Fibroblast of peridontal ligament (primary cell): Measurements from ENCODE around the gene CMTM8.

ENCODE experiments used
- DNase-seq: peaks from one replicate; pipeline ENCODE4 v3.0.0-alpha.2; 2010; ENCODE audit errors: extremely low read depth

The CMTM8 gene

GRCh38 chr3:32335365-32336112 is 97.1 kb downstream of the CMTM8 start:
- no peak for DNase-seq

GRCh38 chr3:32336113-32336498 is 97.6 kb downstream of the CMTM8 start:
- DNase-seq, result no peak

GRCh38 chr3:32337505-32337904 is 99.0 kb downstream of the CMTM8 start:
- no peak for DNase-seq

GRCh38 chr3:32340039-32340438 is 101.6 kb downstream of the CMTM8 start:
- peak; percentile 43 for DNase-seq

GRCh38 chr3:32340611-32341365 is 102.3 kb downstream of the CMTM8 start:
- DNase-seq, result no peak

GRCh38 chr3:32347343-32348125 is 109.1 kb downstream of the CMTM8 start:
- DNase-seq, result no peak

GRCh38 chr3:32349184-32349583 is 110.7 kb downstream of the CMTM8 start:
- no peak for DNase-seq

GRCh38 chr3:32352563-32352962 is 114.1 kb downstream of the CMTM8 start:
- DNase-seq, result no peak

GRCh38 chr3:32353351-32353750 is 114.9 kb downstream of the CMTM8 start:
- DNase-seq, result no peak

- DNase-seq, result no peak
These were observed 115.9 kb downstream of the CMTM8 start for GRCh38 chr3:32354362-32354778.

- no peak for DNase-seq
These were observed 117.3 kb downstream of the CMTM8 start for GRCh38 chr3:32355751-32356291.

- no peak for DNase-seq
These were observed 121.4 kb downstream of the CMTM8 start for GRCh38 chr3:32359766-32360492.

GRCh38 chr3:32360493-32360827 is 122.0 kb downstream of the CMTM8 start:
- no peak for DNase-seq

GRCh38 chr3:32366638-32367397 is 128.3 kb downstream of the CMTM8 start:
- no peak for DNase-seq

- no peak for DNase-seq
These were observed 129.0 kb downstream of the CMTM8 start for GRCh38 chr3:32367442-32367841.

GRCh38 chr3:32371461-32372212 is 133.2 kb downstream of the CMTM8 start:
- DNase-seq, result no peak

GRCh38 chr3:32372213-32372490 is 133.7 kb downstream of the CMTM8 start:
- no peak for DNase-seq

- no peak for DNase-seq
These were observed 134.8 kb downstream of the CMTM8 start for GRCh38 chr3:32373276-32373675.

GRCh38 chr3:32373844-32374243 is 135.4 kb downstream of the CMTM8 start:
- no peak for DNase-seq
